Measurements from ENCODE around the gene RPS19BP1.
"Not testable (repeated sequence)": the region's sequence is repeated elsewhere in the genome, so short reads cannot be mapped to it uniquely, and the experiment has no call there.

RPS19BP1 gene

DNA sequence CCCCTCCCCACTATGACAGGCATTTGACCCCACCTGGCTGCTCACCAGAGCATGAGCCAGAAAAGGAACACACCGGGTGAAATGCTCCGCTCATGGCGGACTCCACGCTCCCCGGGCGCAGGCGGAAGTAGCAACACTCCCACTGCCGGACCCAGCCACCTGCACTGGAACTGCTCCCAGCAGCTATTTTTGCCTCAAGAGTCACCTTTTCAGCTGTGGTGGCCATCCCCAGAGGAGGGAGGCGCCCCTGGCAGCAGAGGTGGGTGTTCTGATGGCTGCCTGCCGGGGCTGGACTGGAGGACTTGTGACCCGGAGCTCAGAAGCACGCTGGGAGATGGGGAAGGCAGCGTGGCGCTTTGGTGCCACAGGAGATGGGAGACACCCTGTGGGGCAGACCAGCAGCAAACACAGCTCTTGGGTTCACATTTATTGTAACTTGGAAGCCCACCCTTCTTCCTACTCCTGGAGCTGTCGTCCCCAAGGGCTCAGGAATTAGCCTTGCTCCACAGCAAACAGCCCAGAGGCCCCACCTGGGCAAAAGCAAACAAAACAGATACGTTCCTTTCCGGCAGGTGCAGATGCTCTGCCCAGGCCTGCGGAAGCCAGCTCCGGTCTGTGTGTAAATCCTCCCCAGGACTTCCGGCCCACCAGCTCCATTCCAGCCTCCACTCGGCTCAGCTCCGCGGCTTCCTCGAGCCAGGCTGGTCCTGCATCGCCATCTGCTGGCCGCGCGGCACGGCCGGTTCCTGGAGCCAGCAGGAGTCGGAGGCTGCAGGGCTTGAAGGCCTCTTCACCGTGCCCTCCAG is 3.7 kb downstream of the RPS19BP1 start:
- peak in 50 of 51 donors; percentile 30 to 94 (median 82) for DNase-seq

DNA sequence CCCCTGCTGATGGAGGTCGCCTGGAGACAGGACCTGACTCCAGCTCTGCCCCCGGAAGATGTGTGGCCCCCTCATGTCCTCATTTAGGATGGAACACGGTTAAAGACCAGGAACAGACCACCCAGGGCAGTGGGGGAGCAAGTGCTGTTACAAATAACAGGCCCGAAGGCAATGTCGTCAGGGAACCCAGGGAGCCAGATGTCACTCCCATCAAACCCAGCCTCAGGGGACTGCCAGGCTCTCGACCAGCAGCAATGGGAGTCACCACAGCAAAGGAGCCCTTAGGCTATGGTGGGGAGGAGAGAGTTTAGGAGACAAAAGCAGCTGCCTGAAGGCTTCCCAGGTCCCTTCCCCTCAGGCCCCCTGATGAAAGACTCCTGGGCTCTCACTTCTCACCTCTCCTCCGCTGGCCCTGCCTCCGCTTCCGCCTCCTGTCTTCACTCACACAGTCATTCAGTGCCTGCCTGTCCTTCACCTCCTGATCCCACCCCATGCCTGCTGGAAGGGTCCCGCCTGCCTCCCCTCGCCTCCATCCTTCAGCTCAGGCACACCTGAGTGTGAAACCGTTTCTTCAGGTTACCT is 4.4 kb downstream of the RPS19BP1 start:
- no peak for DNase-seq

DNA sequence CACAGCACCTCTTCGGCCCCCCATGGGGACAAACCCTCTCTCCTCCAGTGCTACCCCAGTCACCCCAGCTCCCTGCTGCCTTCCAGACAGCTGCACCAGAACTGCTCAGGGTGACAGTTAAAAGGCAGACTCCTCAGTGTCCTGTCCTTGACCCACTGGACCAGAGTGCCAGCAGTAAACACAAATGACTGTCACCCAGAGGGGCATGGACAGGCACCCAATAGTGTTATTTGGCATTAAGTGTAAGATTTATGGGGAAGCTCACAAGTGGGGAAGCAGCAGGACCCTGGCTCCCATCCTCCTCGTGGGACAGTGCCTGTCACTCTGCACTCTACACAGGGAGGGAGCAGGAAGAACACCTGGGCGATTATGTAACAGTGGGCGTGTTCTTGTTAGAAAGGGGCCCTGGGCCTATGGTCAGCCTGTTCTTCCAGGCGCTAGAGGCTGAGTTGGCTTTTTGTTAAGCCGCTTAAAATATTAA is 5.0 kb downstream of the RPS19BP1 start:
- DNase-seq, result peak in 1 of 51 donors; percentile 25

DNA sequence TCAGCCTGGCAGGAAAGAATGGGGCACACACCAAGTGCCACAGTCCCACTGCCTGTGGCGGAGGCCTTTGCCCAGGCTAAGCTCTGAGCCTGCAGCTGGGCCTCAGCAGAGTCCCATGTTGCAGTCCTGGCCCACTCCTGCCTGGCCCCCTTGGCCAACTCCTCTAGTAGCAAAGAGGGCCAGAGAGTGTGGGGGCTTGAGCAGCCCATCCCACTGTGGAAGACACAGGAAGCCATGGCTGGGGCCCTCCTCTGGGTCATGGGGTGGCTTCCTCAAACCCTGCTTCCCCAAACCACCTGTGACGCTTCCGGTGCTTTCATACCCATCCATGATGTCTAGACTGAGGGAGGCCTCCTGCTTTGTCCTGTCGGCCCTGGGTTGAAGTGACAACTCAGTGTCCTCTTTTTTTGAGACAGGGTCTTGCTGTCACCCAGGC is 5.8 kb downstream of the RPS19BP1 start:
- DNase-seq, result no peak

DNA sequence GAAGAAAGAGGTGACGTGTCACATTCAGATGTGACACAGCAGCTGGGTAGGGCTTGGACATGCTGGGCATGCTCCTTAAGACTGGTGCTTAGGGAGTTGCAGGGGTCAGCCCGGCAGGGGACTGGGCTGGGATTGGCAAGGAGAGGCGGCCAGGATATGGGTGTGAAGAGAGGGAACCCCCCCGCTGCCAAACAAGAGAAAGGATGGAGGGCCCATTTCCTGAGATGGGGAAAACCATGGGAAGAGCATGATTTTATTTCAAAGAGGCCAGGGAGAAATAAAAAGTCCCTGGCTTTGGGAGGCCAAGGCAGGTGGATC is 6.9 kb downstream of the RPS19BP1 start:
- DNase-seq, result no peak

DNA sequence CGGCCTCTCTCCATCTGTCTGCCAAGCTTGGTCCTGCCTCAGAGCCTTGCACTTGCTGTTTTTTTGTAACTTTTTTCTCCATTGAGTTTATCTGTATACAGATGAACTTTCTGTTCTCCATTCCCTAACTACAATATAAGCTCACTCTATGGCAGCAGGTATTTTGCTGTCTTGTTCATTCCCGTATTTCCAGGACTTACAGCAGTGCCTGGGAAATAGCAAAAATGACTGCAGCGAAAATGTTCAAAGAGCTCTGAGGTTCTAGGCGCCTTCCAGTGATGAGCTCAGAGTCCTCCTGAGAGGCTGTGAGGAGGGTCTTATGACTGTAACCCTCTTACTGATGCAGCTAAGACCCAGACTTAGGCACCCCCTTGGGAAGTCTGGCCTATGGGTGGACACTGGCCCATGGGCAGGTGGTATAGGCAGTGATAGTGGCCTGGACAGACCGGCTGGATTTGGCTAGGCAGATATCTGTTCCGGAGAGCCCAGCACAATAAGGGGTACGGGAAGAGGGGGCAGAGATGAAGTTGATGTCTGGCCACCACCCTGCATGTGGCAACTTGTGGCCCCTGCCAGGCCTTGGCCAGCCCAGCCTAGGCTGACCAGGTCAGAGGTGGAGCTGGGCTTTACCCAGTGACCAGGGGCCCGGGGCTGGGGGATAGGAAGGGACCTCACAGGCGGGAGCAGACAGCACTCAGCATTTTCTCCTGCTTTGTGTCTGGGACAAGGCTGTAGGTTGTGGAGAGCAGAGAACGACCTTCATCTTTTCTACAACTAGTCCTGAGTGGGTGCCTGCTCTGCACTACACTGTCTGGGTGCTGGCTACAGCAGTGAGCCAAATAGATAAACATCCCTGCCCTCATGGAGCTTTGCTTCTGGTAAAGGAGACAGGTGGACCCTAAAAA is 7.5 kb downstream of the RPS19BP1 start:
- DNase-seq, result no peak

DNA sequence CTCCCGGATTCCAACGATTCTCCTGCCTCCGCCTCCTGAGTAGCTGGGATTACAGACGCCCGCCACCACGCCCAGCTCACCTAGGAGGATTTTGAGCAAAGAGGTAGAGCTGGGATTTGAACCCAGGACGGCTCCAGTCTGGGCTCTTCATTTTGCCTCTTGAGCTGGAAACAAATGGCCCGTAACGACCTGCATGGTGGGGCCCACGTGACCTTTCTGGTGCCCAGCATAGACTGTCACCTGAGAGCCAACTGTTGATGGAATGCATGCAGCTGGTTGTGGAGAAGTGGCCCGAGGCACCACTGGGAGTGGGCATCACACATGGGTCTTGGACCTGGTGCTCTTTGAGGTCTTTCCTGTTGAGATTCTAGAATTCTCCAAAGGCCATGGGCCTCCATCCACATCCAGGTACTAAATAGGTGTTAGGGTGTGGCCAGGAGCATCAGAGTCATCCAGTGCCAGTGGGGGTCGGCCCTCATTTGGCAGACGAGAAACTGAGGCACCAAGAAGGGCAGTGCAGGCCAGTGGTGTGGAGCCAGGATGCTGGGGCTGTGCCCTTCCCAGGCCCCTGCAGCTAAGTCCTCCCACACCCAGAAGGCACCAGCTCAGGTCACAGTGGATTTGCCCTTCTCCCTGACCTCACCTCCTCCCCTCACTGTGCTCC is 8.3 kb downstream of the RPS19BP1 start:
- no peak for DNase-seq

DNA sequence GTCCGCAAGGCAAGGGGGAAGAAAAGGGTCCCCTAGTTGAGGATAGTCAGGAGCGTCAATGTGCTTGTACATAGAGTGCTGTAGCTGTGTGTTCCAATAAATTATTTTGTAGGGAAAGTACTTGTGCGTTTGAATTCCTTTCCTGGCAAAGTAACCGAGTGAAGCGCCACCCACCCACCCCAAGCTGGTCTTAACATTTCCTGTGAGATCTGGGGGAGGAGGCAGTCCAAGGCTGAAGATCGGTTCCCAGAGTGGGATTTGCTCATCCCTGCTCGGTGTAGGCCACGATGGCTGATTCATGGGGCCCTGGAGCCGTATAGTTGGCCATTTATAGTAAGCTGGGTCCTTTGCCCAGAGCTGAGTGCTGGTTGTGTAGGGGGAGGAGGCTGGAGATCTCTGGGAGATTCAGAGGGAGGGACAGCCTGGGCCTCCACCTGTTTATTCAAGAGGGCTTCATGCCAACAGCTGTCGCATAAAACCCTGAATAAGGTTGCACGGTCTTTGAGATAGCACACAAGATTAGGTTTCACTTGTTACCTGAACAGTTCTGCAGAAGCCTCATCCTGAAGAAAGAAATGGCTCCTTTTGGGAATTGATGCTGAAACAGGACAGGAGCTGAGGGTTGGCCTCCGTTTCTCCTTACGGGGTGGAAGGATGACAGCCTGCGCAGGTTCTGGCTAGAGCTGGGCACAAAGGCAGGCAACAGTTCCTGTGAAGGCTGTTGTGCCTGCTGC is 9.8 kb downstream of the RPS19BP1 start:
- DNase-seq, result peak in 2 of 51 donors; percentile 60 to 67

DNA sequence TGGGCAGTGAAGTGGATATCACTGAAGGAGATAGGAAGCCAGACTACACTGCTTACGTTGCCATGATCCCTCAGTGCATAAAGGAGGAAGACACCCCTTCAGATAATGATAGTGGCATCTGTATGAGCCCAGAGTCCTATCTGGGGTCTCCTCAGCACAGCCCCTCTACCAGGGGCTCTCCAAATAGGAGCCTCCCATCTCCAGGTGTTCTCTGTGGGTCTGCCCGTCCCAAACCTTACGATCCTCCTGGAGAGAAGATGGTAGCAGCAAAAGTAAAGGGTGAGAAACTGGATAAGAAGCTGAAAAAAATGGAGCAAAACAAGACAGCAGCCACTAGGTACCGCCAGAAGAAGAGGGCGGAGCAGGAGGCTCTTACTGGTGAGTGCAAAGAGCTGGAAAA is 10.5 kb downstream of the RPS19BP1 start:
- not testable (repeated sequence) for DNase-seq

DNA sequence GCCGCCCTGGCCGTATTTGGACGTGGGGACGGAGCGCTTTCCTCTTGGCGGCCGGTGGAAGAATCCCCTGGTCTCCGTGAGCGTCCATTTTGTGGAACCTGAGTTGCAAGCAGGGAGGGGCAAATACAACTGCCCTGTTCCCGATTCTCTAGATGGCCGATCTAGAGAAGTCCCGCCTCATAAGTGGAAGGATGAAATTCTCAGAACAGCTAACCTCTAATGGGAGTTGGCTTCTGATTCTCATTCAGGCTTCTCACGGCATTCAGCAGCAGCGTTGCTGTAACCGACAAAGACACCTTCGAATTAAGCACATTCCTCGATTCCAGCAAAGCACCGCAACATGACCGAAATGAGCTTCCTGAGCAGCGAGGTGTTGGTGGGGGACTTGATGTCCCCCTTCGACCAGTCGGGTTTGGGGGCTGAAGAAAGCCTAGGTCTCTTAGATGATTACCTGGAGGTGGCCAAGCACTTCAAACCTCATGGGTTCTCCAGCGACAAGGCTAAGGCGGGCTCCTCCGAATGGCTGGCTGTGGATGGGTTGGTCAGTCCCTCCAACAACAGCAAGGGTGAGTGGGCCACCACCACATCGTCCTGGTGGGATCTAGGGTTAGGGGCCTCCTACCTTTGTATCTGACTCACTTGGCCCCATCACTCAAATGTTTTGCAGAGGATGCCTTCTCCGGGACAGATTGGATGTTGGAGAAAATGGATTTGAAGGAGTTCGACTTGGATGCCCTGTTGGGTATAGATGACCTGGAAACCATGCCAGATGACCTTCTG is 11.3 kb downstream of the RPS19BP1 start:
- not testable (repeated sequence) for DNase-seq

DNA sequence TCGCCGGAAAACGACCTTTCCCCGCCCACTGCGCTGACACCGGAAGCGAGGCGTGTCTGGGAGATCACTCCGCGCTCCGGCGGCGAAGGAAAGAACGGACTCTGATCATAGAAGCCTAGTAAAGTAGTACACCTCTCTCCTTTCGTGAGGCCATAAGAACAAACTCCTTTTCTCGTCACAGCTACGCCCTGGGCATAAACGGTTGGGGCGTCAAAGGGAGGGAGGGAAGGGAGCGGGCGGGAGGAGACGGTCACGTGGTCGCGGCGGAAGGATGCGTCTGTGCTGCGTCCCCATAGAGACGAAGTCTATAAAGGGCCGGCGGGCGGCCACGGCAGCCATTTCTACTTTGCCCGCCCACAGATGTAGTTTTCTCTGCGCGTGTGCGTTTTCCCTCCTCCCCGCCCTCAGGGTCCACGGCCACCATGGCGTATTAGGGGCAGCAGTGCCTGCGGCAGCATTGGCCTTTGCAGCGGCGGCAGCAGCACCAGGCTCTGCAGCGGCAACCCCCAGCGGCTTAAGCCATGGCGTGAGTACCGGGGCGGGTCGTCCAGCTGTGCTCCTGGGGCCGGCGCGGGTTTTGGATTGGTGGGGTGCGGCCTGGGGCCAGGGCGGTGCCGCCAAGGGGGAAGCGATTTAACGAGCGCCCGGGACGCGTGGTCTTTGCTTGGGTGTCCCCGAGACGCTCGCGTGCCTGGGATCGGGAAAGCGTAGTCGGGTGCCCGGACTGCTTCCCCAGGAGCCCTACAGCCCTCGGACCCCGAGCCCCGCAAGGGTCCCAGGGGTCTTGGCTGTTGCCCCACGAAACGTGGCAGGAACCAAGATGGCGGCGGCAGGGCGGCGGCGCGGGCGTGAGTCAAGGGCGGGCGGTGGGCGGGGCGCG is 12.1 kb downstream of the RPS19BP1 start, which contains the start of gene ATF4:
Gene ATF4, plus strand, starts transcription at position 337 of the 880 bp plus-strand sequence. CDS start 884 bp downstream, outside the sequence.
- DNase-seq, result peak; percentile 70 to 99 (median 90)

DNA sequence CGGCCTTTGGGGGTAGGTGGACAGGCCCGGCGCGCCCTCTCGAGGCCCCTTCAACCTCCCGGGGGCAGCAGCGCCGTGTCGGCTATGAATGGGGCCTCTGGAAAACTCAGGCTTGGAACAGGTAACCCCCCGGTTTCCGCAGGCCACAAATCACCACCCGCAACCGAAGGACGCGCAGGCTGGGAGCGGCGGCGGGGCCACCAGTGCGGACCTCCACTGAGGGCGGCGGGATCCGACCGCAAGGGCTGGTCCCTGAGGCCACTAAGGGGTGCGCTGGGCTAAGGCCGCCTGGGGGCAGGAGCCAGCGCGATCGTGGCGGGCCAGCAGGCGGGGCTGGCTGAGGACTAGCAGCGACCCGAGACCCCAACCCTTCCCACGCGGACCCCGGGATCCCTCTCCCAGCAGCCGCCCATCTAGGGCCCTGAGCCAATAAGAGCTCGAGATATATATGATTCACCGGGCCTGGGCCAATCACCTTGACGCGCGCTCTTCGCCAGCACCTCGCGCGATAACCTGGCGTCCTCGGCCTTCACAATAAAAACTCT is 12.8 kb downstream of the RPS19BP1 start:
- peak in 38 of 51 donors; percentile 55 to 95 (median 87) for DNase-seq

DNA sequence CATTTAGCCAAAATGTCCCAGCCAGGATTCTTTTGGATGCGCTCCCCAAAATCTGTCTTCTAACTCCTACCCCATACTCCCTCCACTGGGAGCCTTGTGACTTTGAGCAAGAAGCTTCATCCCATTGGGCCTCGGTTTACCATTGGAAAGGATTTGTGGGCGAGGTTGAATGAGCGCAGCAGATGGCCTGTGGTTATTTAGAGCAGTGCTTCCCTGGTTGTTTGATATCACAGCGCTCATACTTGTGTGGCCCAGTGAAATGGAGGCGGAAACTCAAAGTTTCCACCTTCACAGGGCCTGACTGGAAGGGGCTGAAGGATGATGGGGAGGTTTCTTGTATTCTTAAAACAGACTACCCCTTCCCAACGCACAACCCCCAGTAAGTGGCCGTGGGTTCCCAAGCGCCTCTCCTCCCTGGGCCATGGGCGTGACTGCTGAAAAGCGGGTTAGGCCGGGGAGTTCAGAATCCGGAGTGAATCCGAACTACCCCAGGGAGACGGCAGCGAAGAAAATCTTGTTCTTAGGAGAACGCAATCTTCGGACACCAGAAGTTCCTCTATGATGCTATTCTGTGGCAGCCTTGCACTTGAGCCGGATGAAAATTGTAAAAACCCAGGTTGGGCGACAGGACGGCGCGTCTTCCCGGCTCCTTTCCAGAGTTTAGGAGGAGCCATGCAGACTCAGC is 13.4 kb downstream of the RPS19BP1 start:
- DNase-seq, result peak in 1 of 51 donors; percentile 60

DNA sequence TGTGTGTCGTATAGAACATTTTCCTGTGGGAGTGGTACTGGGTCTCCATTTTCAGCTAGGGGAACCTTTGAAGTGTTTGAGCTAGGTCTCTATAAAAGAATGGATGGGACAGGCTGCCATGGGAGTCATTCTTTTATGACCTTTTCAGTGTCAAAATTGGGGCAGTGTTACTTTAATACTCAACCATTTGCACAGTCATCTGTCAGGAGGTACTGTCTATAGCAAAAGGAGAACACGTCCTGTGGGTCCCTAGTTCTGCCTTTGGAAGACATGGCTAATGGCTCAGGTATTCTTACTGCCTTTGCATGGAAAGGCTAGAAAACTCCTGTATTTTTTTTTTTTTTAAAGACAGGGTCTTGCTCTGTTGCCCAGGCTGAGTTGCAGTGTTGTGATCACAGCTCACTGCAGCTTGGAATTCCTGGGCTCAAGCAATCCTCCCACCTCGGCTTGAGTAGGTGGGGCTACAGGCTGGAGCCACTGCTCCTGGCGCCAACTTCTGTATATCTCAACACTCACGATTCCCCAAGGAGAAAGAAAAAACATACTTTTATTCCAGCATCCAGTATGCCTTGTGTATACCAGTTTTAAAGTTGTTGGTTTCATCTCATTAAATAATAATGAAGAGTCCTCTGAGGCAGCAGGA is 14.3 kb downstream of the RPS19BP1 start:
- DNase-seq, result no peak

DNA sequence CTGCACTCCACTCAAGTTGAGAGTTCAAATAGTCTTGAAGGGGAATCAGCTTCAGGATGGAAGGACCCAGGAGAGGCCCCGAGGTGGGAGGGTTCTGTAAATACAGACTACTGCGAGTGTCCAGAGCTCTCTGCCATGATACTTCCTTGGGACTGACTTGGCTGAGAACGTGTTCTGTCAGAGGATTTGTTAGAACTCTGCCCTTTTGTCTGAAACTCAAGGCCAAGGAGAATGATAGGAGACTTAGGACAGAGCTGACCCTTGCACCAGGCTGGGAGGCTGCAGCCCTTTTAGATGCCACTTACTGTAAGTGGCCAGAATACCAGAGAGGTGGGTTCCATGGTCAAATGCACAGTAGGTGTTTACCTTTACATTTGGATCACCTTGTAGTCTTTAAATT is 15.1 kb downstream of the RPS19BP1 start:
- no peak for DNase-seq

DNA sequence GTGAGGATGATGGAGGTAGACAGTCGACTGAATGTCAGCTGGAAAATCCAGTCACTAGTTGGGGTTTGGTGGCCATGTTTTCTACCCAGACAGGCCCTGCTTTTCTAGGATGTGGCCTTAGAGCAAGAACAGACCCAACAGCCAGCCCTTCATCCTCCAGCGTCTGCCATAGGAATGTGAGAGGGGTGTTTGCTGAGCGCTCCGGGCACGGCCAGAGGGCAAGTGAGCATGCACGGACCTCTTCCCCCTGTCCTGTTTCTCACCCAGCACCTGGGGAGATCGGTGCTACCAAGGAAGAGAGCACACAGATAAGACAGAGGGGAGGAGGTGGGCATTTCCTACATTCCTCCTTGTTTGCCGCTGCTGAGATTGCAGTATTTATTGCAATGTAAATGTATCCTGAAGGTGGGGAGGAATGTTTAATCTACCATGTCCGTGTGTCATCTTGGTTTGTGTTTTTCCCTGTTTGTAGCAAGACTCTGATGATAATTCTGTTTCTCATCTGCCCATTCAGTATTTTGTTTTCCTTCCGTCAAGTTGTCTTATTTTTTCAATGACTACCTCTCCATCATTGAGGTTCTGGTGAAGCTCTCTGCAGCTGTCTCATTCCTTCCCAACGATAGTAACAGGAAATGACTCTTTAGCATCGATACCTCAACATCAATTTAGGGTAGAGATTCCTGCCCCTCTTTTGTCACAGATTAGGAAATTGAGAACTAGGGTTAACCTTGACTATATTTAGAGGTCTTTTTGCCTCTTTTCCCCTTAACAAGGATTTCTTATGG is 17.1 kb downstream of the RPS19BP1 start:
- no peak for DNase-seq

Data from hypothalamus (tissue), 51 donors.